Ishikawa (cell line): Measurements from ENCODE around the gene BACE1.

ENCODE experiments used
- CEBPB ChIP-seq: IDR thresholded peaks from 2 replicates; pipeline ENCODE4 v1.6.1; 2012
- CREB1 ChIP-seq: IDR thresholded peaks from 2 replicates; pipeline ENCODE4 v1.6.1; 2012; ENCODE audit warnings: low read depth
- EGR1 ChIP-seq: IDR thresholded peaks from 2 replicates; pipeline ENCODE4 v1.6.1; 2012
- EP300 ChIP-seq: IDR thresholded peaks from 2 replicates; pipeline ENCODE4 v1.6.1; 2012; ENCODE audit warnings: borderline replicate concordance
- FOXM1 ChIP-seq: IDR thresholded peaks from 2 replicates; pipeline ENCODE4 v1.6.1; 2012; ENCODE audit warnings: low read depth, borderline replicate concordance
- MAX ChIP-seq: IDR thresholded peaks from 2 replicates; pipeline ENCODE4 v1.6.1; 2012
- NFIC ChIP-seq: IDR thresholded peaks from 2 replicates; pipeline ENCODE4 v1.6.1; 2012
- RAD21 ChIP-seq: IDR thresholded peaks from 2 replicates; pipeline ENCODE4 v1.6.1; 2012; ENCODE audit warnings: low read depth
- REST ChIP-seq: IDR thresholded peaks from 2 replicates; pipeline ENCODE4 v1.6.1; 2012; ENCODE audit warnings: low read depth, mild to moderate bottlenecking
- TAF1 ChIP-seq: IDR thresholded peaks from 2 replicates; pipeline ENCODE4 v1.6.1; 2012; ENCODE audit warnings: low read depth, mild to moderate bottlenecking
- TEAD4 ChIP-seq: IDR thresholded peaks from 2 replicates; pipeline ENCODE4 v1.6.1; 2012
- YY1 ChIP-seq: IDR thresholded peaks from 2 replicates; pipeline ENCODE4 v1.6.1; 2012; ENCODE audit warnings: low read depth
- ZBTB7A ChIP-seq: IDR thresholded peaks from 2 replicates; pipeline ENCODE4 v1.6.1; 2012; ENCODE audit warnings: low read depth

- TF ChIP-seq REST (no peak), EP300 (no peak), MAX (no peak), TEAD4 (no peak), TAF1 (no peak), CREB1 (no peak), FOXM1 (no peak), ZBTB7A (no peak), EGR1 (no peak), RAD21 (no peak), CEBPB (no peak), NFIC (no peak), YY1 (no peak)
Measured at GRCh38 chr11:117278347-117278746, 37.7 kb downstream of the BACE1 start.
